Neuronal stem cell (in vitro differentiated cells): ENCODE data around the gene SLC41A1.

ENCODE experiments used
- DNase-seq: peaks from one replicate; pipeline ENCODE4 v3.0.0-alpha.2; 2013; ENCODE audit warnings: low spot score
- H2AFZ ChIP-seq: one replicate; pipeline ENCODE4 v1.6.1; 2013; ENCODE audit warnings: mild to moderate bottlenecking, low read length, inconsistent platforms
- H2AK5ac ChIP-seq: 2 replicates; pipeline ENCODE4 v1.6.1; 2013; ENCODE audit warnings: low read depth, mild to moderate bottlenecking, inconsistent platforms, low read length, moderate library complexity, mixed read lengths
- H2BK120ac ChIP-seq: 2 replicates; pipeline ENCODE4 v1.6.1; 2013; ENCODE audit warnings: low read depth, mild to moderate bottlenecking, inconsistent platforms, low read length, moderate library complexity, mixed read lengths
- H2BK12ac ChIP-seq: one replicate; pipeline ENCODE4 v1.6.1; 2013; ENCODE audit warnings: low read length, inconsistent platforms
- H2BK15ac ChIP-seq: 2 replicates; pipeline ENCODE4 v1.6.1; 2013; ENCODE audit warnings: mild to moderate bottlenecking, low read length, inconsistent platforms, mixed read lengths
- H2BK5ac ChIP-seq: one replicate; pipeline ENCODE4 v1.6.1; 2013; ENCODE audit warnings: inconsistent platforms, mild to moderate bottlenecking, low read length, moderate library complexity
- H3K14ac ChIP-seq: one replicate; pipeline ENCODE4 v1.6.1; 2013; ENCODE audit warnings: low read length, inconsistent platforms
- H3K18ac ChIP-seq: 2 replicates; pipeline ENCODE4 v1.6.1; 2013; ENCODE audit warnings: low read length, inconsistent platforms
- H3K23ac ChIP-seq: 2 replicates; pipeline ENCODE4 v1.6.1; 2013; ENCODE audit warnings: low read depth, mild to moderate bottlenecking, mixed read lengths, low read length, inconsistent platforms; ENCODE audit not compliant: poor library complexity
- H3K27ac ChIP-seq: replicated peaks from 3 replicates; pipeline ENCODE4 v1.5.1; 2013; ENCODE audit warnings: low read length, inconsistent platforms
- H3K27me3 ChIP-seq, 3 experiments: 2 replicates each; pipeline ENCODE4 v1.6.1; 2013; ENCODE audit warnings: low read length in 3 of 3, mild to moderate bottlenecking in 2 of 3, inconsistent platforms in 1 of 3, low read depth in 1 of 3, mixed read lengths in 1 of 3, moderate library complexity in 1 of 3; ENCODE audit not compliant: control insufficient read depth in 3 of 3, insufficient read depth in 3 of 3
- H3K36me3 ChIP-seq, 2 donors: replicated peaks in 1 of 2; 2 replicates each; pipeline ENCODE4 v1.6.1; 2013; ENCODE audit warnings: low read length in 2 of 2; ENCODE audit not compliant: control insufficient read depth in 2 of 2, insufficient read depth in 2 of 2
- H3K4ac ChIP-seq: 2 replicates; pipeline ENCODE4 v1.6.1; 2013; ENCODE audit warnings: inconsistent platforms, mild to moderate bottlenecking, low read length, moderate library complexity
- H3K4me1 ChIP-seq, 2 donors: 1 replicate in 1 of 2; 2 replicates in 1 of 2; pipeline ENCODE4 v1.6.1; 2013; ENCODE audit warnings: low read length in 2 of 2, low read depth in 1 of 2; ENCODE audit not compliant: control insufficient read depth in 2 of 2, insufficient read depth in 1 of 2
- H3K4me2 ChIP-seq: one replicate; pipeline ENCODE4 v1.6.1; 2013; ENCODE audit warnings: mild to moderate bottlenecking, low read length, inconsistent platforms; ENCODE audit not compliant: insufficient read depth, poor library complexity, severe bottlenecking
- H3K4me3 ChIP-seq, 2 donors: 2 replicates each; pipeline ENCODE4 v1.5.1; 2013; ENCODE audit warnings: low read length in 2 of 2, mild to moderate bottlenecking in 2 of 2, inconsistent platforms in 1 of 2, moderate library complexity in 1 of 2
- H3K79me1 ChIP-seq: one replicate; pipeline ENCODE4 v1.6.1; 2013; ENCODE audit warnings: low read depth, mild to moderate bottlenecking, inconsistent platforms, low read length, moderate library complexity
- H3K9ac ChIP-seq: one replicate; pipeline ENCODE4 v1.6.1; 2013; ENCODE audit warnings: mild to moderate bottlenecking, low read depth, low read length, inconsistent platforms; ENCODE audit not compliant: poor library complexity
- H3K9me3 ChIP-seq, 2 donors: replicated peaks in 1 of 2; 2 replicates each; pipeline versions ENCODE3 to v1.6.1; 2013; ENCODE audit warnings: low read length in 2 of 2, mild to moderate bottlenecking in 2 of 2, inconsistent platforms in 1 of 2, low read depth in 1 of 2, mixed read lengths in 1 of 2, moderate library complexity in 1 of 2; ENCODE audit not compliant: control insufficient read depth in 2 of 2, insufficient read depth in 1 of 2
- H4K8ac ChIP-seq: one replicate; pipeline ENCODE4 v1.6.1; 2013; ENCODE audit warnings: low read depth, mild to moderate bottlenecking, inconsistent platforms, low read length, moderate library complexity
- H4K91ac ChIP-seq: one replicate; pipeline ENCODE4 v1.6.1; 2013; ENCODE audit warnings: low read length, low read depth, mild to moderate bottlenecking, inconsistent platforms; ENCODE audit not compliant: poor library complexity
- WGBS, 2 donors: extraction: QIAGEN DNeasy Blood & Tissue Kit; methylation state at CpG; one replicate each; pipeline ENCODE4 v1.1.7; 2013; ENCODE audit warnings: missing lambda C conversion rate in 2 of 2, mixed read lengths in 1 of 2; ENCODE audit not compliant: insufficient read length in 2 of 2, insufficient replicate concordance in 1 of 2; ENCODE audit errors: extremely low coverage in 2 of 2; 5-methylcytosine and 5-hydroxymethylcytosine counted together

The SLC41A1 gene

GRCh38 chr1:205749234-205750137, 63.5 kb downstream of the SLC41A1 start:
- peak; percentile 95 for DNase-seq
- no peak overlapping the region for H2BK120ac ChIP-seq
- peak overlapping the region; percentile 93 for H3K27ac ChIP-seq
- H3K4me1 ChIP-seq: peaks cover 3 to 10% of the 10 kb centered on the region in 2 donors
- peak overlapping the region; percentile 8 for H2BK12ac ChIP-seq
- H3K4me3 ChIP-seq: peak overlapping the region; percentile 69 to 92
- H2BK5ac ChIP-seq: peak overlapping the region; percentile 99
- no CpG with 5 or more reads among the region's 81 CpGs for WGBS, 2 donors
- H2AFZ ChIP-seq: peak overlapping the region; percentile 36
- no peaks in the 10 kb centered on the region for H3K9me3 ChIP-seq
- H3K23ac ChIP-seq: peak overlapping the region; percentile 83
- peak overlapping the region; percentile 97 for H3K9ac ChIP-seq
- no peak overlapping the region for H4K91ac ChIP-seq
- H3K18ac ChIP-seq: peak overlapping the region; percentile 99
- H2AK5ac ChIP-seq: peak overlapping the region; percentile 99
- peaks cover 0 to 40% of the 10 kb centered on the region in 2 donors for H3K36me3 ChIP-seq
- peak overlapping the region; percentile 92 for H3K14ac ChIP-seq
- H3K4ac ChIP-seq: no peak overlapping the region
- peaks cover 0 to 3% (median 0%) of the 10 kb centered on the region in 3 experiments for H3K27me3 ChIP-seq
- H3K79me1 ChIP-seq: peaks cover 3% of the 10 kb centered on the region
- H2BK15ac ChIP-seq: no peak overlapping the region
- peak overlapping the region; percentile 35 for H3K4me2 ChIP-seq
- H4K8ac ChIP-seq: no peak overlapping the region

DNA sequence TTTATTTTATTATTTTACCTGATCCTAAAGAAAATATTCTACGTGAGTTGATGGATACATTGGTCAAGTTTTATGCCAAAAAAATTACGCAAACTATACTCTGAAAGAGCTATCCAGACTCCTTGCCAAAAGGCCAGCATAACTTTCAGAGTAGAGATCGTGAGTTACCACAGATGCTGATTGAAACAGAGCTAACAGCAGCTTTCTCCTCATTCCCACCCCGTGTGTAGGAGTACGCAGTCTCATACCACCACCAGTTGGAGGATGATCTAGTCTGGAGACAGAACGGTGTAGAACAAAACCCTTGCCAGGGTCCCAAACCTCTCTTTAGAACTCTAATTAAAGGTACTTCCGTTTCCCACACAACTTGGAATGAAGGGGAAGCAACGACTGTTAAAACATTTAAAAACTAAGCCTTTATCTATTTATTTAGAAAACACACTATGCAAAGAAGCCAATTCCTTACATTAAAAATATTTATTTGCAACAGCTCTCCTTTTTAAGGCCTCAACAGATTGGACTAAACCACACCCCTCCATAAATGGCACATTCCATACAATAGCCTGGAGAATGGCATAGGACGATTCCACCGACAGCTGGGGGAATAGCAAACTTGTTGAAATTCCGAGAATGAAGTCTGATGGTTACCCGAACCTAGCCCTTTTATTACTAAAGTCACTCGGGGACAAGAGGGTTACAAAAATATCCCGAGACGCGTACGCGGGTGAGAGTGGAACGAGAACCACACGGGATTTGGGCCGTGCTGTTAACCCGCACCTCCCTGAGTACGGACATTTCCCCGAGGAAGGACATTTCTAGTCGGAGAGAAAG, 64.4 kb downstream of the SLC41A1 start:
- Histone ChIP-seq H3K9me3 (peaks cover 0 to 3% of the 10 kb centered on the region in 2 donors), H3K4me1 (peaks cover 5 to 10% of the 10 kb centered on the region in 2 donors), H3K36me3 (peaks cover 0 to 48% of the 10 kb centered on the region in 2 donors), H3K27ac (peak overlapping the region; percentile 68), H2BK15ac (no peak overlapping the region), H3K14ac (no peak overlapping the region), H3K4me2 (peak overlapping the region; percentile 48), H2AK5ac (no peak overlapping the region), H3K4me3 (peak overlapping the region; percentile 69 to 92), H4K91ac (no peak overlapping the region), H2BK120ac (no peak overlapping the region), H3K23ac (no peak overlapping the region), H2BK12ac (no peak overlapping the region), H4K8ac (no peak overlapping the region), H3K18ac (peak overlapping the region; percentile 80), H2BK5ac (no peak overlapping the region), H3K9ac (peak overlapping the region; percentile 67), H3K79me1 (peaks cover 3% of the 10 kb centered on the region), H2AFZ (peak overlapping the region; percentile 31), H3K4ac (no peak overlapping the region), H3K27me3 (peaks cover 0 to 3% (median 0%) of the 10 kb centered on the region in 3 experiments)
- no peak for DNase-seq
- WGBS, 2 donors: no CpG with 5 or more reads among the region's 25 CpGs

GRCh38 chr1:205746757-205747412, 66.1 kb downstream of the SLC41A1 start:
- Histone ChIP-seq H3K27me3 (no peaks in the 10 kb centered on the region), H3K14ac (no peak overlapping the region), H3K79me1 (peaks cover 3% of the 10 kb centered on the region), H2BK120ac (no peak overlapping the region), H2AK5ac (no peak overlapping the region), H3K4me3 (peak overlapping the region in 1 of 2 donors; percentile 69), H2BK12ac (no peak overlapping the region), H2BK15ac (no peak overlapping the region), H3K4me1 (peaks cover 5 to 10% of the 10 kb centered on the region in 2 donors), H3K23ac (no peak overlapping the region), H2BK5ac (no peak overlapping the region), H3K4ac (no peak overlapping the region), H4K91ac (no peak overlapping the region), H2AFZ (no peak overlapping the region), H3K36me3 (peaks cover 0 to 63% of the 10 kb centered on the region in 2 donors), H3K18ac (no peak overlapping the region), H3K9me3 (peaks cover 0 to 3% of the 10 kb centered on the region in 2 donors), H4K8ac (no peak overlapping the region), H3K9ac (no peak overlapping the region), H3K27ac (no peak overlapping the region), H3K4me2 (peak overlapping the region; percentile 39)
- no peak for DNase-seq
- WGBS, 2 donors: no CpG with 5 or more reads among the region's 5 CpGs
